Stimulated activated CD4-positive, alpha-beta T cell treated with anti-CD3 and anti-CD28 coated beads, TNF-alpha, amount 100 ng/mL, for 48 hours (primary cell): ENCODE data around the gene PTCSC3.

Experiments
- DNase-seq, 3 donors: peaks; one replicate each; pipeline ENCODE4 v3.0.0-alpha.2; 2020; ENCODE audit warnings: low read depth in 3 of 3

The PTCSC3 gene

DNA sequence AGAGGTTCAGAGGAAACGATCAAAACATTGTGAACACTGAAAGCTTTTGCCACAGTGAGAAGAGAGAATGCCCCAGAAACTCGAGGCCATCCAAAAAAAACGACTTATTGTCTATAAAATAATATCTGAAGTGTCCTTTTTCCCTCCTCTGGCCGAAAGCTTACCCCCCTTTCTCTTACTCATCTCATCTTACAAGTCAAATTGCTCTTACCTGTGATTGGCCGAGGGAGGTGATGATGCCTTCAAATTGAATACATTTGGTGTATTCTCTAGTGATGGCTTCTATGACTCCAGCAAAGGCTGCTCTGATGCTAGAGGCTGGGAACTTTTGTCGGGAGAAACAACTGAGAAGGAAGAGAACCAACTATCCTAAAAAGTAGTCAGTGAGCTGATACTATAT, 90.7 kb downstream of the PTCSC3 start:
- DNase-seq: no peak
